GM21515 (cell line): ENCODE measurements around the gene PDXDC1.
"Not testable (repeated sequence)": the region's sequence is repeated elsewhere in the genome, so short reads cannot be mapped to it uniquely, and the experiment has no call there.

Source experiments
- ATAC-seq: cut with Tn5 transposase; IDR thresholded peaks from one replicate; pipeline ENCODE4 v1.9.1; 2021; ENCODE audit not compliant: unreplicated experiment

Gene PDXDC1

GRCh38 chr16:15154650-15155562 is 180.1 kb downstream of the PDXDC1 start:
- ATAC-seq: not testable (repeated sequence)

- not testable (repeated sequence) for ATAC-seq
These were observed 182.8 kb downstream of the PDXDC1 start for GRCh38 chr16:15157644-15158043.

- not testable (repeated sequence) for ATAC-seq
These were observed 184.8 kb downstream of the PDXDC1 start for GRCh38 chr16:15159671-15160070.

- ATAC-seq: not testable (repeated sequence)
These were observed 185.7 kb downstream of the PDXDC1 start for GRCh38 chr16:15160571-15160970.

GRCh38 chr16:15163055-15163454 is 188.2 kb downstream of the PDXDC1 start:
- ATAC-seq: not testable (repeated sequence)

GRCh38 chr16:15166177-15166576 is 191.4 kb downstream of the PDXDC1 start:
- not testable (repeated sequence) for ATAC-seq

GRCh38 chr16:15168303-15168702 is 193.5 kb downstream of the PDXDC1 start:
- not testable (repeated sequence) for ATAC-seq

GRCh38 chr16:15168953-15169652 is 194.3 kb downstream of the PDXDC1 start:
- ATAC-seq: not testable (repeated sequence)

GRCh38 chr16:15179909-15180308 is 205.1 kb downstream of the PDXDC1 start:
- not testable (repeated sequence) for ATAC-seq

GRCh38 chr16:15180946-15181345 is 206.1 kb downstream of the PDXDC1 start:
- ATAC-seq: not testable (repeated sequence)

- ATAC-seq: not testable (repeated sequence)
These were observed 209.2 kb downstream of the PDXDC1 start for GRCh38 chr16:15184000-15184399.
